IPS-15b (cell line): Measurements from ENCODE around the gene SOX12.
"Not testable (repeated sequence)": the region's sequence is repeated elsewhere in the genome, so short reads cannot be mapped to it uniquely, and the experiment has no call there.

Source experiments
- H3K27me3 ChIP-seq: one replicate; pipeline ENCODE4 v1.6.1; 2013; ENCODE audit warnings: low read length; ENCODE audit not compliant: control insufficient read depth, insufficient read depth
- H3K36me3 ChIP-seq: one replicate; pipeline ENCODE4 v1.6.1; 2013; ENCODE audit warnings: low read length; ENCODE audit not compliant: control insufficient read depth, insufficient read depth
- H3K4me1 ChIP-seq: one replicate; pipeline ENCODE4 v1.6.1; 2013; ENCODE audit warnings: mild to moderate bottlenecking, low read length; ENCODE audit not compliant: control insufficient read depth, insufficient read depth
- H3K4me3 ChIP-seq: one replicate; pipeline ENCODE4 v1.5.1; 2013; ENCODE audit warnings: low read depth, low read length
- H3K9ac ChIP-seq: one replicate; pipeline ENCODE4 v1.6.1; 2013; ENCODE audit warnings: low read depth, mild to moderate bottlenecking, low read length
- H3K9me3 ChIP-seq: one replicate; pipeline ENCODE4 v1.6.1; 2013; ENCODE audit warnings: mild to moderate bottlenecking, low read length; ENCODE audit not compliant: control insufficient read depth, insufficient read depth

Gene SOX12

DNA sequence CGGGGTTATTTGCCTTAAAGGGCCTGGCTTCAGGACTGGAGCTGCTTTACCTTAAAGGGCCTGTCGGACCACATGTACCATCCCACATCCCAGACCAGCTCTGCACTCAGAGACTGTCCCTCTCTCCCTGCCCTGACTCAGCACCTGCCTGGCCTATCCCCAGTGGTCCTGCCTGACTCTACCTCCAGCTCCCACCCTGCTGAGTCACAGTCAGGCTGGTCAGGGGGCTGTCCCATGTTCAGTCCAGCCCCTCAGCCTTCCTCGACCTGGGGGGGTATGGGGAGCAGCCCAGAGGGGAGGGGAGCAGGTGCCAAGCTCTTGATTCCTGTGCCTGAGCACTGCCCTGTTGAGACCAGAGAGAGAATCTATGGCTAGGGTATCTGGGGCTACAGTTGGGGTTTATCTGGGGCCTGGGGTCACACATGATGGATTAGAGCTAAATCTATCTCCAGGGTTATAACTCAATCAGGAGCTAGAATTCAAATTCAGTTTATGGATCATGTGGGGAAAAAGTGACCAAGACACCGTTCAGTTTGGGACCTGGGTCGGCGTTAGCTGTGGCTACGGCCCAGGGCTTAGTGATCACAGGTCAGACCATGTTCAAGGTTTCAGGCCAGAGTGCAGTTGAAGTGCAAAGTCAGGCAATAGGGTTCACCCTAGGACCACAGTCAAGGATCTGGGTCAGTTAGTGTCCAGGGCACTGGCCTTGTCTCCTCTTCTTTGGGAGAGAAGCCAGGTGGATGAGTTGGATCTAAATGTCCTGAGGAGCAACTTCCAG, 45.8 kb downstream of the SOX12 start:
- Histone ChIP-seq H3K36me3 (no peaks in the 10 kb centered on the region), H3K4me3 (no peak overlapping the region), H3K9me3 (no peaks in the 10 kb centered on the region), H3K4me1 (peaks cover 2% of the 10 kb centered on the region), H3K9ac (no peak overlapping the region), H3K27me3 (no peaks in the 10 kb centered on the region)

DNA sequence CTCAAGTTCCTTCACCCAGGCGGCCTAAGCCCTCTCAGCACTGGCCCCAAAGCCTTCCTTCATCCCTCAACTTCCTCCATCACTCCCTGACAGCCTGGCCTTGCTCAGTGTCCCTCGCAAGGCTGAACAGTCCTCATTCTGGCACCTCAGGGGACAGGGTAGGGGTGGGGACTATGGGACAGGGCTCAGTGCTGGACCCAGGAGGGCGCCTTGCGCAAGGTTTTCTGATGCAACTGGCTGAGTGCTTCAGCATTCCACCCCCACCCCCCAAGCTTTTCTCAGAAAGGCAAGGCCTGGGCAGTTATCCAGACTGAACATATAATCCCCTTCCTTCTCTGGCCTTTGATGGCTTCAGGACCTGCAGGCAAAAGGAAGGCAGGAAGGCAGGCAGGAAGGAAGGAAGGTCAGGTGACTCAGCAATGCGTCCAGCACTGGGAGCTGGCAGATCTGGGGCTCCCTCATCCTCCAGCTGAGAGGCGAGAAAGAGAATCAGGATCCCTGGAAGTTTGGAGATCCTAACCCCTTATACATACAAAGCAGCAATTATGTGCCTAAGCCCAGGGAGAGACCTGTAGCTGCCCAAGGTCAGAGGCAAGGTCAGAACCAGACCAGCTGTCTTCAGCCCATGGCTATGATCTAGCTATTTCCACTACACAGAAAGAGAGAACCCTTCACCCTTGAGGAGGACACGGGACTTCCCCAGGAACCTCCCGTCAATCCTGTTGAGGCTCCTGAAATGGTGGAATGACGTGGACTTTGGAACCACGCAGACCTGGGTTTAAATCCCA, 46.6 kb downstream of the SOX12 start:
- no peaks in the 10 kb centered on the region for H3K9me3 ChIP-seq
- no peaks in the 10 kb centered on the region for H3K36me3 ChIP-seq
- H3K4me1 ChIP-seq = peaks cover 2% of the 10 kb centered on the region
- no peak overlapping the region for H3K9ac ChIP-seq
- no peak overlapping the region for H3K4me3 ChIP-seq
- H3K27me3 ChIP-seq = no peaks in the 10 kb centered on the region

DNA sequence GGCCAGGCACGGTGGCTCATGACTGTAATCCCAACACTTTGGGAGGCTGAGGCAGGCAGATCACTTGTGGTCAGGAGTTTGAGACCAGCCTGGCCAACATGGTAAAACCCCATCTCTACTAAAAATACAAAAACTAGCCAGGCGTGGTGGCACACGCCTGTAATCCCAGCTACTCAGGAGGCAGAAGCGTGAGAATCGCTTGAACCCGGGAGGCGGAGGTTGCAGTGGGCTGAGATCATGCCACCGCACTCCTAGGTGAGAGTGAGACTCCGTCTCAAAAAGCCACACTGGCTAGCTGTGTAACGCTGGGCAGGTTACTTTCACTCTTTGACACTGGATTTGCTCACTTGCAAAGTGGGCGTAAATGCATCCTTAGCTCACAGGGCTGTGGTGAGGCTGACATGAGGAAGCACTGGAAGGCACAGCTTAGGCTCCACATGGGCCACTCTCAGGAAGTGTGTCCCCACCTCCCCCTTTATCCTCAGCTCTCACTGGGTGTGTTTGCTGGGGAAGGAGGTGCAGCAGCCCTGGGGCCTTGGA, 47.3 kb downstream of the SOX12 start:
- not testable (repeated sequence) for H3K9me3 ChIP-seq, H3K27me3 ChIP-seq, H3K36me3 ChIP-seq, H3K4me1 ChIP-seq, H3K9ac ChIP-seq, H3K4me3 ChIP-seq

DNA sequence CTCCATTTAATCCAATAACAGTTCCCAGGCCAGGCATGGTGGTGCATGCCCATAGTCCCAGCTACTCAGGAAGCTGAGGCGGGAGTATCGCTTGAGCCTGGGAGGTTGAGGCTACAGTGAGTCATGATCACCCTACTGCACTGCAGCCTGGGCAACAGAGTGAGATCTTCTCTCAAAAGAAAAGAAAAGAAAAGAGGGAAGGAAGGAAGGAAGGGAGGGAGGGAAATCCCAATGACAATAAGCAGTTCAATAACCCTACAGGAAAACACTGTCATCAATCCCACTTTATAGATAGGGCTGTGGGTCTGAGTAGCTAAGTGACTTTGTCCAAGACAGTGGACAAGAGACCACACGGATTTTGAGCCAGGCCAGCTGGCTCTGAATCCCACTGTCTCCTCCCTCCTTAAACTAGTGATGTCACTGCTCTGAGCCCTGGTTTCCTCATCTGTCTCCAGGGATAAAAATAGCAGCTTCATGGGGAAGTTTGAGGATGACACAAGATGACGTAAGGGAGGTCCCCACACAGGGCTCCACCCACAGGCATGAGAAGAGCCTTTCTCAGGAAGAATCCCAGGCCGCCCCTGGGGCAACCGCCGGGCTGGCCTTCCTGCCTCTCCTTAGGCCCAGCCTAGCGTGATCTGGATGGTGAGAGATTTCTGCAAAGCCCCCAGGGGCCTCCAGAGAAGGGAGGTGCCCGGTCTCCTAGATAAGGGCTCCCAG, 48.0 kb downstream of the SOX12 start:
- Histone ChIP-seq H3K4me1 (peaks cover 2% of the 10 kb centered on the region), H3K27me3 (no peaks in the 10 kb centered on the region), H3K4me3 (no peak overlapping the region), H3K9me3 (no peaks in the 10 kb centered on the region), H3K36me3 (no peaks in the 10 kb centered on the region), H3K9ac (no peak overlapping the region)

DNA sequence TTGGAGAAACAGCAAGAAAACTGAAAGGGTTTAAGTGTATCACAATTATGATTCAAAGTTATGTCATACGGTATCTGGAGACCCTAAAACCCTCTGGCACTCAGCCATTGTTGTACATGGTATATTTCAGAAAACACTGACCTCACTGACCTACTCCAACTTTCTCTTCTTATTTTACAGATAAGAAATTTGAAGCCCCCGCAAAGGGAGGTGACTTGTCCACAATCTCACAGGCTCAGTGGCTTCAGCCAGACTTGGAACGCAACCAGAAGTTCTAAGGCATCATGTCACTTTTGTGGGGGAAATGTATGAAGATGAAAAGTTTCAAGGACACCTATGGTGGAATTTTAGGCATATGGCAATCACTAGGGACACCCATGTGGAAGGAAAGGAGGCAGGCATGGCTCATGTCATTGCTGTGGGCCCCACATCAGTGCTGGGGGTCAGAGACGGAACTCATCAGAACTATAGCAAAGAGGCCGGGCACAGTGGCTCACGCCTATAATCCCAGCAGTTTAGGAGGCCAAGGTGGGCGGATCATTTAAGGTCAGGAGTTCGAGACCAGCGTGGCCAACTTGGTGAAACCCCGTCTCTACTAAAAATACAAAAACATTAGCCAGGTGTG, 50.0 kb downstream of the SOX12 start:
- no peaks in the 10 kb centered on the region for H3K27me3 ChIP-seq
- H3K9me3 ChIP-seq = no peaks in the 10 kb centered on the region
- no peaks in the 10 kb centered on the region for H3K36me3 ChIP-seq
- H3K4me1 ChIP-seq = peaks cover 2% of the 10 kb centered on the region
- no peak overlapping the region for H3K4me3 ChIP-seq
- H3K9ac ChIP-seq = no peak overlapping the region

DNA sequence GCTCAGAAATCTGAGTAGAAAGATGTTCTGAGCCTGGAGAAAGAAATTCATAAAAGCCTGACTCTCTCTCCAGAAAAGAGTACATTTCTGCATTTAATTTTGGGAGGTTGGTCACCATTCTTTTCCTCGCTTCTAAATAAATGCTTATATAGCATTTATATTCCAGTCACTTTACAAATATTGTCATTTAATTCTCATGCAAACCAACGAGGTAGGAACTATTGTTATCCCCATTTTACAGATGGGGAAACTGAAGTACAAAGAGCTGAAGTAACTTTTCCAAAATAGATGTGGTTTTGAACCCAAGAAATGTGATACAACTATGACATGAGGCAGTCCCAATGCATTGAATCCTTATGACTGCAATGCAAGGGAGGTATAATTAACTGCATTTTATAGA, 50.7 kb downstream of the SOX12 start:
- H3K9ac ChIP-seq = no peak overlapping the region
- H3K4me3 ChIP-seq = no peak overlapping the region
- H3K4me1 ChIP-seq = peaks cover 2% of the 10 kb centered on the region
- H3K9me3 ChIP-seq = no peaks in the 10 kb centered on the region
- no peaks in the 10 kb centered on the region for H3K27me3 ChIP-seq
- no peaks in the 10 kb centered on the region for H3K36me3 ChIP-seq

DNA sequence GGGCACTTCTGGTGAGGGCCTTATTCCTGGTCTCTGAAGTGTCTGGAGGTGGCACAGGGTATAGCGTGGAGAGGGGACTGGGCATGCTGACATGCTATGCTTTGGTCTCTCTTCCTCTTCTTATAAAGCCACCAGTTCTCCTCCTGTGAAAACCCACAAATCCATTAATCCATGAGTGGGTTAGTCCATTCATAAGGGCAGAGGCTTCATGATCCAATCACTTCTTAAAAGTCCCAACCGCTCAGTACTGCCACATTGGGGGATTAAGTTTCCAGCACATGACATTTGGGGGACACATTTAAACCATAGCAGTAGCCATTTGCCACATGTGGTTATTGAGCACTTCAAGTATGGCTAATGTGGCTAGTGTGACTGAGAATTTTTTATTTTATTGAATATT, 51.4 kb downstream of the SOX12 start:
- no peaks in the 10 kb centered on the region for H3K27me3 ChIP-seq
- peaks cover 2% of the 10 kb centered on the region for H3K4me1 ChIP-seq

DNA sequence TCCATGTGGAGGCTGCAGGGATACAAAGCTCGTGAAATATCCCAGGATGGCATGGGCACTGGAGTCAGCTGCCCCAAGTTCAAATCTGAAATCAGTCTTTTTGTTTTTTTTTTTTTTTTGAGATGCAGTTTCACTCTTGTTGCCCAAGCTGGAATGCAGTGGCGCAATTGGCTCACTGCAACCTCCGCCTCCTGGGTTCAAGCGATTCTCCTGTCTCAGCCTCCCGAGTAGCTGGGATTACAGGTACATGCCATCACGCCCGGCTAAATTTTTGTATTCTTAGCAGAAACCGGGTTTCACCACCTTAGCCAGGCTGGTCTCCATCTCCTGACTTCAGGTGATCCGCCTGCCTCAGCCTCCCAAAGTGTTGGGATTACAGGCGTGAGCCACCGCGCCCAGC, 52.2 kb downstream of the SOX12 start:
- not testable (repeated sequence) for H3K27me3 ChIP-seq, H3K36me3 ChIP-seq, H3K9me3 ChIP-seq, H3K4me1 ChIP-seq, H3K4me3 ChIP-seq, H3K9ac ChIP-seq

More for the DNA sequence above, 51.4 kb downstream of the SOX12 start:
- no peak overlapping the region for H3K9ac ChIP-seq
- no peak overlapping the region for H3K4me3 ChIP-seq
- H3K9me3 ChIP-seq = no peaks in the 10 kb centered on the region
- no peaks in the 10 kb centered on the region for H3K36me3 ChIP-seq

DNA sequence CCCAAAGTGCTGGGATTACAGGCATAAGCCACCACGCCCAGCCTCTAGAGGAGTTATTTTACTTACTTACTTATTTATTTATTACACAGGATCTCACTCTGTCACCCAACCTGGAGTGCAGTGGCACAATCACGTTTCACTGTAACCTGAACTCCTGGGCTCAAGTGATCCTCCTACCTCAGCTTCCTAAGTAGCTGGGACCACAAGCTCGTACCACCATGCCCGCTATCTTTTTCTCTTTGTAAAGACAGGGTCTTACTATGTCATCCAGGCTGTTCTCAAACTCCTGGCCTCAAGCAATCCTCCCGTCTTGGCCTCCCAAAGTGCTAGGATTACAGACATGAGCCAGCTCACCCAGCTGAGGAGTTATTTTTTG, 53.6 kb downstream of the SOX12 start:
- Histone ChIP-seq H3K4me3 (no peak overlapping the region), H3K36me3 (no peaks in the 10 kb centered on the region), H3K9ac (no peak overlapping the region), H3K27me3 (peaks cover 16% of the 10 kb centered on the region), H3K4me1 (no peaks in the 10 kb centered on the region), H3K9me3 (no peaks in the 10 kb centered on the region)
